ENCODE results near the gene UBE2E2. TPM values are rescaled to one million over a fixed set of nuclear protein-coding genes. Genes with fewer than 3 reads are reported as not detected.

UBE2E2 gene
- total RNA-seq, 4 donors from 2014 or later, result 7.9 to 44.7 (median 26.6) TPM

- intact Hi-C loops (cut with DNase I; ENCODE audit: low total_unique reads) (no loop called here), in situ Hi-C loops (cut with MboI; ENCODE audit: low sequenced_read_pairs in 4 of 4) (no loop called here)
- ATAC-seq (no peak), DNase-seq (no peak)
- no peak overlapping the region for H3K4me3 ChIP-seq
- no peaks in the 10 kb centered on the region for H3K27me3 ChIP-seq
- H3K9me3 ChIP-seq, result no peaks in the 10 kb centered on the region
- TF ChIP-seq CTCF (IDR thresholded peaks at IDR 0.05 in 4 of 5, conservative IDR thresholded peaks at IDR 0.05 in 1 of 5) (no peak), POLR2A (IDR thresholded peaks at IDR 0.05) (no peak)
- no peak overlapping the region for H3K27ac ChIP-seq
- H3K4me1 ChIP-seq, result peaks cover 0 to 12% of the 10 kb centered on the region in 2 donors
- H3K36me3 ChIP-seq, result no peaks in the 10 kb centered on the region
Measured at GRCh38 chr3:23294770-23295387, 91.8 kb downstream of the UBE2E2 start.

GRCh38 chr3:23301819-23302218 is 98.7 kb downstream of the UBE2E2 start:
- no peaks in the 10 kb centered on the region for H3K36me3 ChIP-seq
- peak in 1 of 2 donors; percentile 13 for ATAC-seq
- intact Hi-C loops (cut with DNase I; ENCODE audit: low total_unique reads), result loop anchor here (2.0 to 10.0 kb wide), 2 partner anchors 99 to 293 kb away; partner anchors contain the start of gene UBE2E2
- no peak for DNase-seq
- H3K4me3 ChIP-seq, result no peak overlapping the region
- H3K27ac ChIP-seq, result no peak overlapping the region
- TF ChIP-seq POLR2A (IDR thresholded peaks at IDR 0.05) (no peak), CTCF (IDR thresholded peaks at IDR 0.05 in 4 of 5, conservative IDR thresholded peaks at IDR 0.05 in 1 of 5) (no peak)
- H3K27me3 ChIP-seq, result no peaks in the 10 kb centered on the region
- no peaks in the 10 kb centered on the region for H3K9me3 ChIP-seq
- in situ Hi-C loops (cut with MboI; ENCODE audit: low sequenced_read_pairs in 4 of 4), result no loop called here
- peaks cover 41 to 43% of the 10 kb centered on the region in 2 donors for H3K4me1 ChIP-seq

GRCh38 chr3:23302271-23302670 is 99.1 kb downstream of the UBE2E2 start:
- no peaks in the 10 kb centered on the region for H3K27me3 ChIP-seq
- intact Hi-C loops (cut with DNase I; ENCODE audit: low total_unique reads) (loop anchor here (2.0 to 10.0 kb wide), 2 partner anchors 99 to 293 kb away; partner anchors contain the start of gene UBE2E2), in situ Hi-C loops (cut with MboI; ENCODE audit: low sequenced_read_pairs in 4 of 4) (no loop called here)
- DNase-seq, result no peak
- H3K36me3 ChIP-seq, result no peaks in the 10 kb centered on the region
- ATAC-seq, result no peak
- H3K9me3 ChIP-seq, result no peaks in the 10 kb centered on the region
- H3K4me1 ChIP-seq, result peaks cover 41 to 43% of the 10 kb centered on the region in 2 donors
- no peak overlapping the region for H3K4me3 ChIP-seq
- H3K27ac ChIP-seq, result no peak overlapping the region
- TF ChIP-seq POLR2A (IDR thresholded peaks at IDR 0.05) (no peak), CTCF (IDR thresholded peaks at IDR 0.05 in 4 of 5, conservative IDR thresholded peaks at IDR 0.05 in 1 of 5) (no peak)

- in situ Hi-C loops (cut with MboI; ENCODE audit: low sequenced_read_pairs in 4 of 4) (no loop called here), intact Hi-C loops (cut with DNase I; ENCODE audit: low total_unique reads) (loop anchor here (2.0 to 10.0 kb wide), 2 partner anchors 101 to 291 kb away; partner anchors contain the start of gene UBE2E2)
- Histone ChIP-seq H3K36me3 (no peaks in the 10 kb centered on the region), H3K9me3 (no peaks in the 10 kb centered on the region), H3K27me3 (no peaks in the 10 kb centered on the region), H3K4me1 (peaks cover 41 to 45% of the 10 kb centered on the region in 2 donors), H3K4me3 (no peak overlapping the region), H3K27ac (peak overlapping the region; percentile 49 to 83 (median 62))
- peak; percentile 83 to 96 for ATAC-seq
- TF ChIP-seq CTCF (IDR thresholded peaks at IDR 0.05 in 4 of 5, conservative IDR thresholded peaks at IDR 0.05 in 1 of 5) (no peak), POLR2A (IDR thresholded peaks at IDR 0.05) (no peak)
- DNase-seq, result no peak
Measured at GRCh38 chr3:23303601-23304217, 100.6 kb downstream of the UBE2E2 start.

Data from gastrocnemius medialis (tissue), 4 donors.